A549 (cell line): ENCODE data around the gene ACTR1A. TPM values are rescaled to one million over a fixed set of nuclear protein-coding genes. Genes with fewer than 3 reads are reported as not detected.

Experiments
- ATAC-seq, 2 experiments: fragments of 200-7000 bp in 1 of 2; fragments of >200 bp in 1 of 2; cut with Nextera tagmentation in 1 of 2; cut with Tn5 transposase in 1 of 2; 3 replicates each; pipeline versions ENCODE4 v1.8.0 to v1.9.1; 2018 to 2020; ENCODE audit warnings: mild to moderate bottlenecking in 1 of 2, moderate library complexity in 1 of 2
- CTCF ChIA-PET: fragments of 300-600 bp; sonication (Branson Sonifier 250); formaldehyde crosslinking; extraction: SDS; loops from one replicate; lab custom pipeline; 2021; ENCODE audit warnings: antibody characterized with exemption, inconsistent platforms; lab: Yijun Ruan, JAX
- POLR2A ChIA-PET: fragments of 350-600 bp; formaldehyde crosslinking; extraction: SDS; loops from one replicate; lab custom pipeline; 2021; ENCODE audit warnings: antibody characterized with exemption, inconsistent platforms; lab: Yijun Ruan, JAX
- DNase-seq, 2 experiments: peaks; one replicate each; pipeline versions ENCODE4 v3.0.0 to v3.0.0-alpha.2; 2011 to 2016; ENCODE audit warnings: low read depth in 1 of 2, low spot score in 1 of 2
- FAIRE-seq: peaks from 2 replicates; lab custom pipeline; 2011; peaks lifted over from hg19 to GRCh38; lab: Jason Lieb, UNC
- H3K27ac ChIP-seq, 2 experiments: fragments of >200 bp; sonication (Bioruptor Twin); formaldehyde crosslinking; 3 replicates each; pipeline ENCODE4 v1.5.1; 2016 to 2017
- H3K4me1 ChIP-seq: fragments of >200 bp; sonication (Bioruptor Twin); formaldehyde crosslinking; 3 replicates; pipeline ENCODE4 v1.6.1; 2016
- H3K4me2 ChIP-seq: fragments of >200 bp; sonication (Bioruptor Twin); formaldehyde crosslinking; 3 replicates; pipeline ENCODE4 v1.6.1; 2016
- H3K4me3 ChIP-seq: fragments of >200 bp; sonication (Bioruptor Twin); formaldehyde crosslinking; 3 replicates; pipeline ENCODE4 v1.5.1; 2016
- H3K9me3 ChIP-seq: fragments of >200 bp; sonication (Bioruptor Twin); formaldehyde crosslinking; 3 replicates; pipeline ENCODE4 v1.6.1; 2016
- BCL3 ChIP-seq: fragments of >200 bp; sonication (Bioruptor Twin); formaldehyde crosslinking; IDR thresholded peaks from 3 replicates; pipeline ENCODE4 v1.6.1; 2016
- BHLHE40 ChIP-seq: IDR thresholded peaks from 2 replicates; pipeline ENCODE4 v1.6.1; 2012; ENCODE audit warnings: low read depth, low read length, inconsistent platforms
- CBX2 ChIP-seq: fragments of 200-600 bp; sonication (generic); IDR thresholded peaks from 2 replicates; pipeline ENCODE4 v1.6.1; 2016; ENCODE audit warnings: low read depth, mild to moderate bottlenecking, borderline replicate concordance
- CHD2 ChIP-seq: fragments of 150-350 bp; IDR thresholded peaks from 2 replicates; pipeline ENCODE4 v1.6.1; 2014; ENCODE audit warnings: low read length; ENCODE audit not compliant: partially characterized antibody
- CHD4 ChIP-seq: fragments of 200-600 bp; sonication (generic); IDR thresholded peaks from 2 replicates; pipeline ENCODE4 v1.6.1; 2016; ENCODE audit warnings: antibody characterized with exemption, mild to moderate bottlenecking, borderline replicate concordance
- EHF ChIP-seq: fragments of 250-450 bp; sonication (Bioruptor Pico); IDR thresholded peaks from 2 replicates; pipeline ENCODE4 v1.5.0; 2020; ENCODE audit warnings: mild to moderate bottlenecking
- EP300 ChIP-seq, 2 experiments: fragments of >200 bp; sonication (Bioruptor Twin); formaldehyde crosslinking; IDR thresholded peaks; 2 replicates in 1 of 2; 3 replicates in 1 of 2; pipeline ENCODE4 v1.6.1; 2016 to 2017
- ESRRA ChIP-seq: fragments of 150-350 bp; IDR thresholded peaks from 2 replicates; pipeline ENCODE4 v1.6.1; 2014; ENCODE audit warnings: mild to moderate bottlenecking, low read length, borderline replicate concordance
- FOSB ChIP-seq: fragments of 250-450 bp; sonication (Bioruptor Pico); IDR thresholded peaks from 2 replicates; pipeline ENCODE4 v1.5.0; 2020; ENCODE audit warnings: mild to moderate bottlenecking, moderate library complexity
- FOSL2 ChIP-seq, 2 experiments: fragments of 450-650 bp in 1 of 2; fragments of >200 bp in 1 of 2; sonication (Bioruptor Twin) in 1 of 2; formaldehyde crosslinking; IDR thresholded peaks; 2 replicates each; pipeline versions ENCODE4 v1.5.0 to v1.6.1; 2016 to 2020; ENCODE audit warnings: mild to moderate bottlenecking in 1 of 2, moderate library complexity in 1 of 2
- GATA3 ChIP-seq: IDR thresholded peaks from 2 replicates; pipeline ENCODE4 v1.6.1; 2012; ENCODE audit warnings: borderline replicate concordance
- HDAC2 ChIP-seq: fragments of 200-600 bp; sonication (generic); IDR thresholded peaks from 2 replicates; pipeline ENCODE4 v1.6.1; 2016
- HOXA7 ChIP-seq: fragments of 250-450 bp; sonication (Bioruptor Pico); IDR thresholded peaks from 2 replicates; pipeline ENCODE4 v1.5.0; 2020; ENCODE audit warnings: mild to moderate bottlenecking, moderate library complexity
- HOXB5 ChIP-seq: fragments of 250-450 bp; sonication (Bioruptor Pico); IDR thresholded peaks from 2 replicates; pipeline ENCODE4 v1.5.0; 2020; ENCODE audit warnings: mild to moderate bottlenecking, moderate library complexity
- JUN ChIP-seq, 2 experiments: fragments of >200 bp; sonication (Bioruptor Twin); formaldehyde crosslinking; IDR thresholded peaks; 2 replicates in 1 of 2; 3 replicates in 1 of 2; pipeline ENCODE4 v1.6.1; 2016 to 2017
- KDM1A ChIP-seq: fragments of 200-600 bp; sonication (generic); IDR thresholded peaks from 2 replicates; pipeline ENCODE4 v1.6.1; 2016; ENCODE audit warnings: low read depth, mild to moderate bottlenecking
- KDM5A ChIP-seq: fragments of 200-600 bp; sonication (generic); IDR thresholded peaks from 2 replicates; pipeline ENCODE4 v1.6.1; 2016; ENCODE audit warnings: antibody characterized with exemption, mild to moderate bottlenecking
- MAFK ChIP-seq: fragments of 450-650 bp; IDR thresholded peaks from 2 replicates; pipeline ENCODE4 v1.6.1; 2014; ENCODE audit not compliant: partially characterized antibody
- MAX ChIP-seq: IDR thresholded peaks from 2 replicates; pipeline ENCODE4 v1.6.1; 2012
- MYC ChIP-seq: IDR thresholded peaks from 2 replicates; pipeline ENCODE4 v1.6.1; 2012; ENCODE audit warnings: mild to moderate bottlenecking, inconsistent platforms, low read length, improper control_type of control experiment, borderline replicate concordance
- NPAS2 ChIP-seq: fragments of 250-450 bp; sonication (Bioruptor Pico); IDR thresholded peaks from 2 replicates; pipeline ENCODE4 v1.8.0; 2022; ENCODE audit warnings: mild to moderate bottlenecking, moderate library complexity, borderline replicate concordance
- NR3C1 ChIP-seq: fragments of >200 bp; sonication (Bioruptor Twin); formaldehyde crosslinking; IDR thresholded peaks from 3 replicates; pipeline ENCODE4 v1.6.1; 2017
- PHF8 ChIP-seq: fragments of 200-600 bp; sonication (generic); IDR thresholded peaks from 2 replicates; pipeline ENCODE4 v1.6.1; 2016; ENCODE audit warnings: low read depth, mild to moderate bottlenecking, antibody characterized with exemption, moderate library complexity, borderline replicate concordance
- POLR2A ChIP-seq: IDR thresholded peaks from 2 replicates; pipeline ENCODE4 v1.6.1; 2012; ENCODE audit warnings: mild to moderate bottlenecking, low read length
- POLR2AphosphoS2 ChIP-seq: conservative IDR thresholded peaks from 2 replicates; pipeline ENCODE4 v1.6.1; 2012; ENCODE audit warnings: low read length, improper control_type of control experiment, inconsistent platforms
- RAD21 ChIP-seq, 2 experiments: fragments of >200 bp in 1 of 2; sonication (Bioruptor Twin) in 1 of 2; formaldehyde crosslinking in 1 of 2; IDR thresholded peaks in 1 of 2; conservative IDR thresholded peaks in 1 of 2; 2 replicates in 1 of 2; 3 replicates in 1 of 2; pipeline ENCODE4 v1.6.1; 2012 to 2018; ENCODE audit warnings: inconsistent platforms in 1 of 2
- RARB ChIP-seq: fragments of 250-450 bp; sonication (Bioruptor Pico); IDR thresholded peaks from 2 replicates; pipeline ENCODE4 v1.8.0; 2021; ENCODE audit warnings: mild to moderate bottlenecking, moderate library complexity
- RFX5 ChIP-seq: fragments of 450-650 bp; IDR thresholded peaks from 2 replicates; pipeline ENCODE4 v1.7.1; 2014; ENCODE audit warnings: antibody characterized with exemption, mild to moderate bottlenecking, moderate library complexity
- RNF2 ChIP-seq: fragments of 200-600 bp; sonication (generic); IDR thresholded peaks from 2 replicates; pipeline ENCODE4 v1.6.1; 2016; ENCODE audit warnings: low read depth, mild to moderate bottlenecking, antibody characterized with exemption, moderate library complexity, borderline replicate concordance
- SREBF2 ChIP-seq: fragments of 450-650 bp; IDR thresholded peaks from 2 replicates; pipeline ENCODE4 v1.6.1; 2014; ENCODE audit warnings: mild to moderate bottlenecking, moderate library complexity
- TP53 ChIP-seq: fragments of 250-450 bp; sonication (Bioruptor Pico); IDR thresholded peaks from 2 replicates; pipeline ENCODE4 v1.5.0; 2021; ENCODE audit warnings: mild to moderate bottlenecking, moderate library complexity
- ZC3H11A ChIP-seq: fragments of 450-650 bp; IDR thresholded peaks from 2 replicates; pipeline ENCODE4 v1.6.1; 2014; ENCODE audit warnings: antibody characterized with exemption, mild to moderate bottlenecking
- ZFP36 ChIP-seq: fragments of 450-650 bp; IDR thresholded peaks from 2 replicates; pipeline ENCODE4 v1.6.1; 2014; ENCODE audit warnings: borderline replicate concordance; ENCODE audit not compliant: partially characterized antibody
- ZNF302 ChIP-seq: fragments of 250-450 bp; sonication (Bioruptor Pico); IDR thresholded peaks from 2 replicates; pipeline ENCODE4 v1.9.0; 2021; ENCODE audit warnings: inconsistent platforms, mild to moderate bottlenecking, moderate library complexity
- ZSCAN20 ChIP-seq: fragments of 250-450 bp; sonication (Bioruptor Pico); IDR thresholded peaks from 2 replicates; pipeline ENCODE4 v1.8.0; 2022; ENCODE audit warnings: mild to moderate bottlenecking, moderate library complexity
- WGBS: methylation state at CpG from one replicate; pipeline ENCODE4 v1.1.6; 2017; ENCODE audit errors: missing lambda C conversion rate; 5-methylcytosine and 5-hydroxymethylcytosine counted together
- polyA plus RNA-seq, 4 experiments: library from polyadenylated mRNA; depleted of rRNA in 3 of 4; stranded (reverse); fragments of >200 nt; fragmentation: RNase III in 1 of 4; extraction: RNeasy Plus Mini Kit Qiagen cat#74134 plus additional on column Dnase treatment in 1 of 4; gene quantifications; 2 replicates in 3 of 4; 3 replicates in 1 of 4; pipeline ENCODE4 v1.2.3, GENCODE V29; 2011 to 2017
- TF ChIP-seq, protein P1 (sequence below): IDR thresholded peaks from 2 replicates; pipeline ENCODE4 v1.6.1; 2012; ENCODE audit warnings: low read depth, borderline replicate concordance
- TF ChIP-seq, protein P2 (sequence below): IDR thresholded peaks from 2 replicates; pipeline ENCODE4 v1.6.1; 2012
- TF ChIP-seq, protein P3 (sequence below): fragments of 150-350 bp; IDR thresholded peaks from 2 replicates; pipeline ENCODE4 v1.6.1; 2014; ENCODE audit warnings: low read depth, mild to moderate bottlenecking, low read length

The ACTR1A gene
- polyA plus RNA-seq, 2 of the 4 experiments (the other 2 are of a cell fraction), result 85.8 to 114 TPM

DNA sequence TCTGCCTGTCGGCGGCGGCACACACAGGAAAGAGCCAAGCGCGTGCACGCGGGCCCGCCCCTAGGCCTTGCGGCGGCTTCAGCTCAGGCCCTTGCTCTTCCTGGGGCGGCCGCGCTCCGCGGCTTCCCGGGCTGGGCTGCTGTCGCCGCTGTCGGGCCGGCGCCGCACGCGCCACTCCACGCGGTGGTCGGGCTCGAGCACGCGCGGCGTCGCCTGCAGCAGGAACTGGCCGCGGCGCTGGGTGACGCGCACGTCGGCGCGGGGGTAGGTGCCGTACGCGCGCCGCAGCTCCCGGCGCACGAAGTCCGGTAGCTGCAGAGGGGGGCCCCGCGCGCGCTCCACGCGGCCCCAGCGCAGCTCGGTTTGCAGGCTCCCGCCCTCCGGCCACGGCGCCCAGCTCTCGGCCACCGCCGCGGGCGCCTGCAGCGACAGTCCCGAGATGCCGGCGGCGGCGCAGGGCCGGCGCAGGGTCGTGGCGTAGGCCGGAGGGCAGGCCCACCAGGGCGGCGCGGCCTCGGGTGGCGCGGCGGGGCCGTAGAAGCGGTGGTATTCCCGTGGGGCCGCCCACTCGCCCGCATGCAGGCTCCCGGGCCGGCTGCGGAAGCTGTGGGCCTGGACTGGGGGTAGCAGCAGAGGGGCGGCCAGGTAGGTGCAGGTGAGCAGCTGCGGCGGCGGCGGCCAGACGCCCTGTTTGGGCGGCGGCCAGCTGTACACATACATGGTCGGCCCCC lies 52.0 kb downstream of the ACTR1A start:
- H3K4me2 ChIP-seq, result peak overlapping the region; percentile 87
- no peaks in the 10 kb centered on the region for H3K9me3 ChIP-seq
- peak overlapping the region; percentile 89 to 95 for H3K27ac ChIP-seq
- H3K4me1 ChIP-seq, result peaks cover 46% of the 10 kb centered on the region
- FAIRE-seq (no peak), ATAC-seq (peak; percentile 78 to 79), DNase-seq (peak; percentile 74 to 79)
- H3K4me3 ChIP-seq, result peak overlapping the region; percentile 97
- ChIA-PET POLR2A (interaction anchor here (0.7 to 2.1 kb wide), 10 partner anchors 10 to 281 kb away, joined by 3 to 9 read pairs (median 4); partner anchors contain the start of genes CUEDC2 and FBXL15), CTCF (interaction anchor here (1.0 to 3.7 kb wide), 16 partner anchors 10 to 281 kb away, joined by 3 to 20 read pairs (median 6); partner anchors contain the start of gene CUEDC2)
- whole genome bisulfite sequencing, result 2% methylated on average over 25 of the region's 104 CpGs
- TF ChIP-seq RARB (CRISPR knock-in tag) (no peak), KDM1A (no peak), SREBF2 (no peak), BHLHE40 (no peak), CHD2 (no peak), ZFP36 (no peak), MAX (peak; percentile 85), JUN (IDR thresholded peaks at IDR 0.05) (peak in 1 of 2 experiments; percentile 90; a peak in 3 of 5 replicates), PHF8 (no peak), HDAC2 (no peak), CHD4 (no peak), GATA3 (no peak), KDM5A (no peak), ZSCAN20 (CRISPR knock-in tag) (no peak), EP300 (IDR thresholded peaks at IDR 0.05) (no peak), TP53 (CRISPR knock-in tag) (peak; percentile 81; the same call in 1 of the 2 replicates), HOXA7 (no peak), HOXB5 (no peak), NPAS2 (CRISPR knock-in tag) (peak; percentile 83), RNF2 (no peak), FOSB (CRISPR knock-in tag) (no peak), EHF (peak; percentile 65; the same call in 1 of the 2 replicates), POLR2AphosphoS2 (no peak), BCL3 (peak; percentile 60; the same call in 2 of the 3 replicates), RFX5 (no peak), RAD21 (conservative IDR thresholded peaks at IDR 0.05 in 1 of 2, IDR thresholded peaks at IDR 0.05 in 1 of 2) (no peak), CBX2 (no peak), ESRRA (no peak), NR3C1 (no peak), FOSL2 (IDR thresholded peaks at IDR 0.05) (no peak), FOSL2 (CRISPR knock-in tag; IDR thresholded peaks at IDR 0.05) (no peak), ZNF302 (CRISPR knock-in tag) (no peak), MYC (peak; percentile 78; the same call in 1 of the 2 replicates), ZC3H11A (no peak), POLR2A (peak; percentile 75), MAFK (no peak)
- TF ChIP-seq, protein P1, sequence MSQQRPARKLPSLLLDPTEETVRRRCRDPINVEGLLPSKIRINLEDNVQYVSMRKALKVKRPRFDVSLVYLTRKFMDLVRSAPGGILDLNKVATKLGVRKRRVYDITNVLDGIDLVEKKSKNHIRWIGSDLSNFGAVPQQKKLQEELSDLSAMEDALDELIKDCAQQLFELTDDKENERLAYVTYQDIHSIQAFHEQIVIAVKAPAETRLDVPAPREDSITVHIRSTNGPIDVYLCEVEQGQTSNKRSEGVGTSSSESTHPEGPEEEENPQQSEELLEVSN, result 0 out of 2 replicates have a peak, but pooled peaks have one; percentile 65
- TF ChIP-seq, protein P2, sequence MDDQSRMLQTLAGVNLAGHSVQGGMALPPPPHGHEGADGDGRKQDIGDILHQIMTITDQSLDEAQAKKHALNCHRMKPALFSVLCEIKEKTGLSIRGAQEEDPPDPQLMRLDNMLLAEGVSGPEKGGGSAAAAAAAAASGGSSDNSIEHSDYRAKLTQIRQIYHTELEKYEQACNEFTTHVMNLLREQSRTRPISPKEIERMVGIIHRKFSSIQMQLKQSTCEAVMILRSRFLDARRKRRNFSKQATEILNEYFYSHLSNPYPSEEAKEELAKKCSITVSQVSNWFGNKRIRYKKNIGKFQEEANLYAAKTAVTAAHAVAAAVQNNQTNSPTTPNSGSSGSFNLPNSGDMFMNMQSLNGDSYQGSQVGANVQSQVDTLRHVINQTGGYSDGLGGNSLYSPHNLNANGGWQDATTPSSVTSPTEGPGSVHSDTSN, result 0 out of 2 replicates have a peak, but pooled peaks have one; percentile 4
- TF ChIP-seq, protein P3, sequence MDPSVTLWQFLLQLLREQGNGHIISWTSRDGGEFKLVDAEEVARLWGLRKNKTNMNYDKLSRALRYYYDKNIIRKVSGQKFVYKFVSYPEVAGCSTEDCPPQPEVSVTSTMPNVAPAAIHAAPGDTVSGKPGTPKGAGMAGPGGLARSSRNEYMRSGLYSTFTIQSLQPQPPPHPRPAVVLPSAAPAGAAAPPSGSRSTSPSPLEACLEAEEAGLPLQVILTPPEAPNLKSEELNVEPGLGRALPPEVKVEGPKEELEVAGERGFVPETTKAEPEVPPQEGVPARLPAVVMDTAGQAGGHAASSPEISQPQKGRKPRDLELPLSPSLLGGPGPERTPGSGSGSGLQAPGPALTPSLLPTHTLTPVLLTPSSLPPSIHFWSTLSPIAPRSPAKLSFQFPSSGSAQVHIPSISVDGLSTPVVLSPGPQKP, result no peak
